ENCODE measurements around the gene MAST4. TPM values are rescaled to one million over a fixed set of nuclear protein-coding genes. Genes with fewer than 3 reads are reported as not detected.

Gene MAST4
- total RNA-seq, 1 donor from 2014 or later = 11.3 TPM

- no peak for DNase-seq (ENCODE audit: low spot score)
- H3K4me3 Mint-ChIP-seq (ENCODE audit: unreplicated experiment) = no peak overlapping the region
- H3K9me3 Mint-ChIP-seq (ENCODE audit: low read depth) = no peaks in the 10 kb centered on the region
- TF ChIP-seq, protein P1, sequence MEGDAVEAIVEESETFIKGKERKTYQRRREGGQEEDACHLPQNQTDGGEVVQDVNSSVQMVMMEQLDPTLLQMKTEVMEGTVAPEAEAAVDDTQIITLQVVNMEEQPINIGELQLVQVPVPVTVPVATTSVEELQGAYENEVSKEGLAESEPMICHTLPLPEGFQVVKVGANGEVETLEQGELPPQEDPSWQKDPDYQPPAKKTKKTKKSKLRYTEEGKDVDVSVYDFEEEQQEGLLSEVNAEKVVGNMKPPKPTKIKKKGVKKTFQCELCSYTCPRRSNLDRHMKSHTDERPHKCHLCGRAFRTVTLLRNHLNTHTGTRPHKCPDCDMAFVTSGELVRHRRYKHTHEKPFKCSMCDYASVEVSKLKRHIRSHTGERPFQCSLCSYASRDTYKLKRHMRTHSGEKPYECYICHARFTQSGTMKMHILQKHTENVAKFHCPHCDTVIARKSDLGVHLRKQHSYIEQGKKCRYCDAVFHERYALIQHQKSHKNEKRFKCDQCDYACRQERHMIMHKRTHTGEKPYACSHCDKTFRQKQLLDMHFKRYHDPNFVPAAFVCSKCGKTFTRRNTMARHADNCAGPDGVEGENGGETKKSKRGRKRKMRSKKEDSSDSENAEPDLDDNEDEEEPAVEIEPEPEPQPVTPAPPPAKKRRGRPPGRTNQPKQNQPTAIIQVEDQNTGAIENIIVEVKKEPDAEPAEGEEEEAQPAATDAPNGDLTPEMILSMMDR (IDR thresholded peaks at IDR 0.05) = no peak
- no peak overlapping the region for H3K27ac Mint-ChIP-seq (ENCODE audit: unreplicated experiment)
- H3K36me3 Mint-ChIP-seq (ENCODE audit: low read depth) = no peaks in the 10 kb centered on the region
- H3K4me1 Mint-ChIP-seq (ENCODE audit: low read depth) = no peaks in the 10 kb centered on the region
- H3K27me3 Mint-ChIP-seq (ENCODE audit: low read depth) = no peaks in the 10 kb centered on the region
Measured at GRCh38 chr5:66994790-66995189, 398.6 kb downstream of the MAST4 start.

GRCh38 chr5:67000794-67001475 lies 404.7 kb downstream of the MAST4 start:
- TF ChIP-seq, protein P1 (IDR thresholded peaks at IDR 0.05) = no peak
- H3K27me3 Mint-ChIP-seq (ENCODE audit: low read depth) = no peaks in the 10 kb centered on the region
- H3K27ac Mint-ChIP-seq (ENCODE audit: unreplicated experiment) = no peak overlapping the region
- no peaks in the 10 kb centered on the region for H3K36me3 Mint-ChIP-seq (ENCODE audit: low read depth)
- no peaks in the 10 kb centered on the region for H3K9me3 Mint-ChIP-seq (ENCODE audit: low read depth)
- H3K4me1 Mint-ChIP-seq (ENCODE audit: low read depth) = peaks cover 31% of the 10 kb centered on the region
- no peak overlapping the region for H3K4me3 Mint-ChIP-seq (ENCODE audit: unreplicated experiment)
- DNase-seq (ENCODE audit: low spot score) = no peak

DNA sequence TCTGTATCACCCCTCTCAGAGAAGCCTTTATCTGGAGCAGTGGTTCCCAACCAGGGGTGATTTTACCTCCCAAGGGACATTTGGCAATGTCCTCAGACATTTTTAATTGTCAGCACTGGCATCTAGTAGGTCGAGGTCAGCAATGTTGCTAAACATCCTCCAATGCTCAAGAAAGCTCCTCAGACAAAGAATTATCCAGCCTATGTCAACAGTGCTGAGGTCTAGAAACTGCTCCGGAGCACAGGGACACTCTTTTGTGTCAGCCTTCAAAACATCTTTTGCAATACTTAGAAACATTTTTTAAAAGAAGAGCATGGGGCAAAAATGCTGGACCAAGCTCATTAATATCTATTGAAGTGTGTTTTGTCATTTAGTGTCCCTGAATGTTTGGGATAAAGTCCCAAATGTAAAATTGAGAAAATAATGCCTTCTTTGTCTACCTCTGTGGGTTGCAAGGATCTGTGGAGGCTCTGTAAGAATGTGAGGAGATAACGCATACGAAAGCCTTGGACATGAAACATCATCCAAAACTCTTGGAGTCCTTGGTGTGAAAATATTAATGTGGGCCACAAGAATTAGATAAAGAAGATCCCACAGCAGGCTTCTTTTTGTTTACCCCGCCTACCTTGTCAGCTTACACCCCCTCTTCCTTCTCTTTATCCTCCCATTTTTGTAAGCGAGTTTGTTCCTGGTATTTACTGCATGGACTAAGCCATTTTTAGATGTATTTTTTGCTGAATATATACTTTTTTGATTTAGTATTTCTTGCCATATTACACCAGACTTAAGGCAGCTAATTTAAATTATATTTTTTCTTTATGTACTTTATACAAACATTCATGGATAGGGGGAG lies 406.9 kb downstream of the MAST4 start:
- Mint-ChIP-seq H3K4me3 (ENCODE audit: unreplicated experiment) (peak overlapping the region; percentile 87), H3K27ac (ENCODE audit: unreplicated experiment) (no peak overlapping the region), H3K9me3 (ENCODE audit: low read depth) (no peaks in the 10 kb centered on the region), H3K4me1 (ENCODE audit: low read depth) (peaks cover 38% of the 10 kb centered on the region), H3K36me3 (ENCODE audit: low read depth) (no peaks in the 10 kb centered on the region), H3K27me3 (ENCODE audit: low read depth) (no peaks in the 10 kb centered on the region)
- TF ChIP-seq, protein P1 (IDR thresholded peaks at IDR 0.05) = no peak
- DNase-seq (ENCODE audit: low spot score) = no peak

DNA sequence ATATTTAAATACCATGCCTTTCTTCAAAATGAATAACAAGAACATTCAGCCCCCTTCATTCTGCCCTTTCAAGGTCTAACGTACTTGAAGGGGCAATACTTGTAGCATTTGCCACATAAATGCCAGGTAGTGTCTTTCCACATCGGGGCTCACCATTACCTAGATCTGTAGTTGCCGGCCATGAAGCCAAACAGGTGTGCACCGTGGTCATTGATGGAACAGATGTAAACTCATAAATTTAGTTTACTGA lies 407.4 kb downstream of the MAST4 start:
- Mint-ChIP-seq H3K9me3 (ENCODE audit: low read depth) (no peaks in the 10 kb centered on the region), H3K27ac (ENCODE audit: unreplicated experiment) (peak overlapping the region; percentile 56), H3K4me3 (ENCODE audit: unreplicated experiment) (peak overlapping the region; percentile 87), H3K27me3 (ENCODE audit: low read depth) (no peaks in the 10 kb centered on the region), H3K4me1 (ENCODE audit: low read depth) (peaks cover 38% of the 10 kb centered on the region), H3K36me3 (ENCODE audit: low read depth) (no peaks in the 10 kb centered on the region)
- TF ChIP-seq, protein P1 (IDR thresholded peaks at IDR 0.05) = peak; percentile 20
- no peak for DNase-seq (ENCODE audit: low spot score)

DNA sequence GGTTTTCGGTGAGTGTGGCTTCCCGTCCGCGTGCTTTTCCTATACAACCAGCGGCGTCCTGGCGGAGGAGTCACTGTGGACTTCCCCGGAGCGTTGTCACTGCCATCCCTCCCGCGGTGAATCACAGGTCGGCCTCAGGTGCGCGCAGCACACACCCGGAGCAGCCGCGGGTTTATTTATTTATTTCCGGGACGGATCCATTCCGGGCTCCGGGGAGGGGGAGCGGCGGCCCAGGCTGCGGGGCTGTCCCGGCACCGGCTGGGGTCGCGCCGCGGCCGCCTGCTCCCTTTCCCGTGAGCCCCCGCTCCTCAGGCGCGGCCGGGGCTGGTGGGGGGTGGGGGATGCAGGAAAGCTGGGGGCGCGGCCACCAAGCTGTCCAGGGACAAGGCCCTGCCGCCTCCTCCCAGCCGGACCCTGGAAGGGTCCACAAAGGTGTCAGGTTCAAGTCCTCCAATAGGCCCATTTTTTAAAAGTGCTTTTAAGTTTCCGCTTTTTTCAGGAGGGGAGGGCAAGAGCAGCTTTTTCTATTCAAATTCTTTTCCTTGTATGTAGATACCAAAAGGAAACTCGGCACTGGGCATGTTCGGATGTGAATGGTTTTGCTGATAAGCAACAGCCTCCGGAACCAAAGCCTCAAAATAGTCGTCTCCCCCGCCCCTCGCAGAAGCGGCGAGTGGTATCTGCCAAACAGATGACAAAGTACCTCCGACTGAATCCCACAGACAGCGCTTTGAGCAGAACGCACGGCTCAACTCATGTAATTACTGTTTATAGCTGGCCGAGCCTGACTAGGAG lies 407.9 kb downstream of the MAST4 start:
- Mint-ChIP-seq H3K9me3 (ENCODE audit: low read depth) (no peaks in the 10 kb centered on the region), H3K27ac (ENCODE audit: unreplicated experiment) (peak overlapping the region; percentile 89), H3K36me3 (ENCODE audit: low read depth) (no peaks in the 10 kb centered on the region), H3K4me3 (ENCODE audit: unreplicated experiment) (peak overlapping the region; percentile 87), H3K27me3 (ENCODE audit: low read depth) (no peaks in the 10 kb centered on the region), H3K4me1 (ENCODE audit: low read depth) (peaks cover 38% of the 10 kb centered on the region)
- TF ChIP-seq, protein P1 (IDR thresholded peaks at IDR 0.05) = no peak
- DNase-seq (ENCODE audit: low spot score) = no peak
